ENCODE measurements around the gene HEXIM2.
"Not testable (repeated sequence)": the region's sequence is repeated elsewhere in the genome, so short reads cannot be mapped to it uniquely, and the experiment has no call there.

HEXIM2 gene

DNA sequence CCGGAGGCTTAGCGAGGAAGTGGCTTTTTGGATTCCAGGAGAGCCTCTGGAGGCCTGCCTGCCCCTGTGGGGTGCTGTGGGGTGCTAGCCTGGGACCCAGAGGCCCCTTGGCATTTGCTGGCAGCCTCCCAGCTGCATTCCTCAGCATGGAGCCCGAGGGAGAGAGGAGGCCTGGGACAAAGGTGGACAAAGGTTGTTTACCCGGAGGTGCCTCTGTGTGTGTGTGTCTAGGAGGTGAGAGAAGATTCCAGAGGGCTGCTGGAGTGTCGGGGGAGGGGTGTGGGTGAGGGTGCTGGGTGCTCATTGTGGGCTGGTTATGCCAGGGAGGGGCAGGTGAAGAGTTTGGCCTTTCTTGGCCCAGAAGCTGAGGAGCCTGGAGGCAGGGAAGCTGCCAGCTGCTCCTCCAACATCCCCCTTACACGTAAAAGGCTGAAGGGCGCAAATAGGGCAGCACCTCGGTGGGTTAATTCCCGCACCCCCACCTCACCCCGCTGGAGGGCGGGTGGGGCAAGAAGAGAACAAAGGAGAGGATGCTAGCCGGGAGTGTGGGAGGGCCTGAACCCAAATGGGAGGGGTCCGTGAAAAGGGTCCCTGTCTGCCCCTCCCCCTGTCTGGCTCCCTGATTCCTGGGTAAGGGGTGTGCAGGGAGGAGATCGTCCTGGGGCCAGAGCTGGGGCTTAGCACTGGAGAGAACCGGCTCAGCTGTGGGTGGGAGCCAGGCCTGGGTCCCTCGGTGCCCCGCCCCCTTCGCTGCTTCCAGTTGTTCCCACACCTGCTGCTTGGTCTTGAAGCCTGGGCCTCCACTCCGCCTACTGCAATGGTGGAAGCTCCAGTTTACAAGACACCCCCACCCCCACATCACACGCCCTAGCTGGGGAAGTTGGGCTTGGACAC, 9.9 kb downstream of the HEXIM2 start:
- no peak for DNase-seq

DNA sequence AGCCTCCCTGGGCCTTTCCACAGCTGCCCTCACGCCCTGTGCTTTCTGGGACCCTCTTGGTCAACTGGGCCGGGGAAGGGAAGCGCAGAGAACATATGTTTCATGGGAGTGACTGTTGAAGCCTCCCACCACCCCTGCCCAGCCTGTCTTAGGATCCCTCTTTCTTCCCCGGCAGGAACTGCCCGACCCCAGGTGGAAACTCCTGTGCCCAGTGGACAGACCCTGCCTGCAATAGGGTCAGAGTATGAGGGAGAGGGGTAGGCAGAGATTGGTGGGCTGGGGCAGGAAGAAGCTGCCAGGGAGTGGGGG, 10.5 kb downstream of the HEXIM2 start:
- no peak for DNase-seq

DNA sequence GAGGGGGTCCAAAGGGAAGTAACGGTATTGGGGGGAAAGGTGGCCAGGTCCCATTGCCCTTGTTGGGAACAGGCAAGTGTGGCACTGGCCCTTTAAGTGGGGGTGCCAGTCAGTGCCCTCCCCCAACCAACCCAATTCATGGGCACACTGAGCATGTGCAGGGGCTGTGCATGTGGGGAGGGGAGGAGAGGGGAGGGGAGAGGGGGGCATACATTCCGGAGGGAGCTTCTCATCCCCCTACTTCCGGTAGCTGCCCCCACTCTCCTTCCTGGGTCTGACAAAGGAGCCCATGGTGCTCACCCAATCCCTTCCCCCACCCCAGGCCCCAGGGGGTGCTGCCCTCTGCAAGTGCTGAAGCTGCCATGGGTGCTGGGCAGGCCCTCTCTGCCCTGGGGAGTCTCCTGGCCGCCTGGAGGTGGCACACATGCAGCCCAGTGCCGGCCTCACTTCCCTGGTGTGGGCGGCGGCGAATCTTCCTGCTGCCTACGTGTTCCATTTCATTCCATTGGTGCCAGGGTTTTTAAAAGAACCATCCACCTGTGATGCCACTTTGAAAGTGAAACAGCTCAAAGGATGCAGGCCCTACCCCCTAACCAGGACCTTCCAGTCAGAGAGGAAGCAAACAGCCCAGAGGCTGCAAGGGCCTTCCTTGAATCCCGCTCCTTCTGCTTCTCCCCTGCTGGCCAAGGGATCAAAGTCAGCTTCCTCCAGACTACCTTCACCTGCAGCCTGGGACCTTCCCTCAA, 11.0 kb downstream of the HEXIM2 start:
- peak; percentile 31 for DNase-seq

DNA sequence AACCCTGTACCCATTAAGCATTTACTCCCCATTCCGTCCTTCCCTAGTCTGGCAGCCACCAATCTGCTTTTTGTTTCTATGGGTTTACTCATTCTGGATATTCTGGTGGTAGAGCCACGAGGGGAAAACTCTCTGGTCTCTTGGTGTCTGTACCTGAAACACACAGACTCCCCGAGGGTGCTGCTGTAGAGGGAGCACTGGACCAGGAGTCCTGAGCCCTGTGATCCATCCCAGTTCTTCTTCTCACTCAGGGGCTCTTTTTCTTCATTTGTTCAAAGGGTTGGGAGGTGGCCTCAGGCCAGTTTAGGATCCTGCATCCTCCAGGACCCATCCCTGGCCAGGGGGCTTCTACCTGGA, 14.1 kb downstream of the HEXIM2 start:
- DNase-seq, result no peak

DNA sequence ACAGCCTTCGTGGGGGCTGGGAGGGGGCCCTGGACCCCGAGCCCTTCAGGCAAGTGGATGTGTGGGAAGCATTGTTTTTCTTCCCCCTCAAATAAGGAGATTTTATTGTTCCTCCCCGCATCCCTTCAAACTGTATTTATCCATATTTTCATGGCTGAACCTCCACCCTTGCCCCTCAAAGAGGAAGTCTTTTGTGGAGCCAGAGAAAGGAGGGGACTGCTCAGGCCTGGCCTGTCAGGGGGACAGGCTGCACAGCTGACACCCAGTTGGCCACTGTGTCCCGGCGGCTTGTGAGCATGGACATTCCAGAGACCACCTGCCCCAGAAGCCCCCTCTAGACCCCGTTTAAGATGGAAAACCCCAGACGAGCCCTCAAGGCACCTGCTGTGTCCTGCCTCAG, 15.9 kb downstream of the HEXIM2 start:
- DNase-seq, result no peak

DNA sequence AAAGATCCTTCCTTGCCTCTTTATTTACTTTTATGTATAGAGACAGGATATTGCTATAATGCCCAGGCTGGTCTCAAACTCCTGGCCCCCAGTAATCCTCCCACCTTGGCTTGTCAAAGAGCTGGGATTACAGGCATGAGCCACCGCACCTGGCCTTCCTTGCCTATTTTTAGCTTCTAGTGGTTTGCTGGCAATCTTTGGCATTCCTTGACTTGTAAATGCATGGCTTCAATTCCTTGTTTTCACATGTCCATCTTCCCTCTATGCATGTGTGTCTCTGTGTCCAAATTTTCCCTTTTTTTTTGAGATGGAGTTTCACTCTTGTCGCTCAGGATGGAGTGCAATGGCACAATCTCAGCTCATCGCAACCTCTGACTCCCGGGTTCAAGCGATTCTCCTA, 22.5 kb downstream of the HEXIM2 start:
- no peak for DNase-seq

DNA sequence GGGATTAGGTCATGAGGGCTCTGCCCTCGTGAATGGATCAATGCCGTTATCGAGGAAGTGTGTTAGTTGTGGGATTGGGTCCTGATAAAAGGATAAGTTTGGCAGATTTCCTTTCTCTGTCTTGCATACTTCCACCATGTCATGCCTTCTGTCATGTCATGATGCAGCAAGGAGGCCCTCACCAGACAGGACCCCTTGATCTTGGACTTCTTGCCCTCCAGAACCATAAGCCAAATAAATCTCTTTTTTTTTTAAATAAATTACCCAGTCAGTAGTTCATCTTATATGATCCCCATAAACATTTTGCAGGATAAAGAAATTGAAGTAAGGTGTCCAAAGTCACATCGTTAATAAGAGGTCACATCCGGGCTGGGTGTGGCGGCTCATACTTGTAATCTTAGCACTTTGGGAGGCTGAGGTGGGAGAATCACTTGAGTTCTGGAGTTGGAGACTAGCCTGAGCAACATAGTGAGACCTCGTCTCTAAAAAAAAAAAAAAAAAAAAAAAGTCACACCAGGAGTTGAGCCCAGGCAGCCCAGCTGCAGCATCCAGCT, 25.2 kb downstream of the HEXIM2 start:
- DNase-seq, result no peak

DNA sequence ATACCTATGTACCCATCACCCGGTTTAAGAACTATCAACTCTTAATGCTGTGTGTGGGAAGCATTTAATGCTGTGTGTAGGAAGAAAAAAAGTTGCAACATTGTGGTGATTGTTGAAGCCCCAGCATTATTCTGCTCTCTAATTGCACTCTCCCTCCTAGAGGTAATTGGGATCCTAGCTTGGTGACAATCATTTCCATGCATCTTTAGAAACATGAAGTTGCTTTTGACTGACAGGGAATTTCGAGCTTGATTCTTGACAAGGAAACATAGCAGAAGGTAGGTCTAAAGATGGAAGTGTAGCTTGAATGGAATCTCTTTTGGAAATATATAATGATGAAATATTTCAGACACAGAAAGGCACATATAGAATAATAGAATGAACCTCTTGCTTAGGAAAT, 27.3 kb downstream of the HEXIM2 start:
- DNase-seq, result no peak

DNA sequence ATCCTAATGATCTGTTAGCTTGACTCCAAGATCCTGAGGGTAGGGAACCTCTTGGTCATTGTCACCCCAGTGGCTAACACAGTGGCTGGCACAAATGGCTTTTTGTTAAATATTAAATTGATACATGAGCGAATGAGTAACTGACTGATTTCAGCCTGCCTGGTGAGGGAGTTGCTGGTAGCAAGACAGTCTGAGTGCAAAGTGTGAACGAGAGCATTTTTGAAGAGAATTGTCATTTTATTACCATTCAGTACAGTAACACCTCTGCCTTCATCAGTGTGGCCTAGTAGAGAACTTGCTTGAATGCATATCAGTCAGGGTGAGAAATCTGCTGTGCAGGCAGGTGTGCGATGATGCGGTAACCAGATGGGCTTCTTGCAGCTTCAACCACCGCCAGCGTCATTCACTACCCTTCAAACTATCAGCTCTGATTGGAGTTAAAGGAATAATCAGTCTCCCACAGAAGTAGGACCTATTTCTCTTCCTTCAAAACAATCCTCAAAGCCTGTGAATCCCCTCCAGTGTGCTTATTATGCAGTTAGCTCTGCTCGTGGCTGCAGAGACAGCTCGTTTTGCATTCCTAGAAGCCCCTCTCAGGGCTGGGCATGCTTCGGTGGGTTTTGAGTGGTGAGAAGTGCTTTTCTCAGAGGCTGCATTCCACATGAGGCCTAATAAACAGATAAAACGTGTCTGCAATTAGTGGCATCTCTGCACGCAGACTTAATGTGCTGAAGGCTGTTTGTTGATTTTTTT, 29.0 kb downstream of the HEXIM2 start:
- no peak for DNase-seq

DNA sequence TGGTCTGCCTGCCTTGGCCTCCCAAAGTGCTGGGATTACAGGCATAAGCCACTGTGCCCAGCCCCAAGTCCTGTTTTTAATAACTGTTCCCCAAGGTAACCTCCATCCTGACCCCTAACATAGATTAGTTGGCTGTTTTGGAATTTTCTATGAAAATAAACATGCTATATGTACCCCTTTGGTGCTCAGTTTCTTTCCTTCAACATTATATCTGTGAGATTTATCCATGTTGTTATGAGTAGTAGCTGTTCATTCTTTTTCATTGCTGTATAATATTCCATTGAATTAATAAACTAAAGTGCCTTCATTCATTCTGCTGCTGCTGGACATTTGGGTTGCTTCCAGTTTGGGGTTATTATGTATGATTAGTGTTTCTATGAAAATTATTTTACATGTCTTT, 33.7 kb downstream of the HEXIM2 start:
- DNase-seq, result no peak

DNA sequence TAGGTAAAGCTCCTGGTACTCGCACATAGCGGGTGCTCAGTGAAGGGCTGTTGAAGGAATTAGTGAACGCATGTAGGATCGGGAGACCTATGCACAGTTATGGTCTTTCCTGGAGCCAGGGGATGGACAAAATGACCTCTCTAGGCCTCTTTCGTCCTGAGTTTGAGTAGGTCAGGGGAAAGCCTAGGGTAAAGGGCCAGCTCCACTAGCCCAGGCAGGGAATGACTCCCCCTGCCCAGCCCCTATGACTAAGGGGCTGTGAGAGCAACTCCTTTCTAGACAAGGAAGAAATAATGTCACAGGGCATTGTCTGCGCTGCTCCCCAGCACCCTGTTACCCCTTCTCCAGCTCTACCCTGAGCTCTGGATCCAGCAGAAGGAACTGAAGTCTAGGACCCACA, 35.4 kb downstream of the HEXIM2 start:
- no peak for DNase-seq

DNA sequence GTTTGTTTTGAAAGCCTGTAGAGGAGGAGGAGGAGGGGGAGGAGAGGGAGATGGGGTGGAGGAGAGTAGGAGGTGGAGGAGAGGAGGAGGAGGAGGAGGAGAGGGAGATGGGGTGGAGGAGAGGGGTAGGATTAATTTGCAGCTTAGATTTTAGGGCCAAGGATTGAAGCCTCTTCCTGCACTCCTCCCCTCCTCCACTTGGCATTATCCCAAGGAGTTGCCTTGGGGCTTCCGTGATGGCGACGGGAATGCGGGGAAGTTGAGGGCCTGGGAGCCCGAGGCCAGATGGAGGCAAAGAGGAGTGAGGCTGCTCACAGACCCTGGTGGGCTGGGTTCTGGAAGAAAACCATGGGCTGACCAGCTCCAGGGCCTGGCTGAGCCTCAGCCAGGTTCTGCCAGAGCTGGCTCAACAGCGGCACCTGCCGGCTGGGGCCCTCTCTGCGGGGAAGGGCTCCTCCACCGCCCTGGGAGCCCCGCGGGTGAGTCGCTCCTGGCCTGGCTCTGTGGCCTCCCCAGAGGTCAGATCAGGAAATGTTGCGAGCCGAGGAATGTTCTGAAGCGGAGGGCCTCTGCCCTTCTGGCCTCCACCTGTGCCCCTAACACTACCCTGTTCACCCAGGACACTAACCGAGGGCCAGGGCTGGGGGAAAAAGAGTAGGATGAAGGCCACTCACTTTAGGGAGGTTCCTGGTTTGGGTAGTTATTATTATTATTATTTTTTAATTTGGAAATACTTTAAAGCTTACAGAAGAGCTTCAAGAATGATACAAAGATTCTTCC, 36.1 kb downstream of the HEXIM2 start:
- DNase-seq, result peak; percentile 73

DNA sequence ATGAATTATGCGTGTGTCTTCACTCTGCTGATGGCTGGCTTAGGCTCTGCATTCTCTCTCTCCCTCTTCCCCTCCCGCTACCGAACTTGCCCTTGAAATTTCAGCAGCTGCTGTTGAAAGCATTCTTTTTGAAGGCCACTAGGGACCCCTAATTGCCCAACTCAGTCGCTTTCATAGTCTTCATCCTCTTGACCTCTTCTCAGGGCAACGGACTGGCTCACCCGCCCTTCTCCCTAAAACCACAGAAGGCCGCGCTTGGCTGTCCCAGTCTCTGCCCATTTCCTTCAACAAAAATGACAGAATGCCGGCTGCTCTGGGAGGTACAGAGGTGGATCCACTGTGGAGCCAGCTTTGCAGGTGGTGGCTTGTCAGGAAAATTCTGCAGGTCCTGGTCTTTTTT, 39.0 kb downstream of the HEXIM2 start:
- DNase-seq, result no peak

DNA sequence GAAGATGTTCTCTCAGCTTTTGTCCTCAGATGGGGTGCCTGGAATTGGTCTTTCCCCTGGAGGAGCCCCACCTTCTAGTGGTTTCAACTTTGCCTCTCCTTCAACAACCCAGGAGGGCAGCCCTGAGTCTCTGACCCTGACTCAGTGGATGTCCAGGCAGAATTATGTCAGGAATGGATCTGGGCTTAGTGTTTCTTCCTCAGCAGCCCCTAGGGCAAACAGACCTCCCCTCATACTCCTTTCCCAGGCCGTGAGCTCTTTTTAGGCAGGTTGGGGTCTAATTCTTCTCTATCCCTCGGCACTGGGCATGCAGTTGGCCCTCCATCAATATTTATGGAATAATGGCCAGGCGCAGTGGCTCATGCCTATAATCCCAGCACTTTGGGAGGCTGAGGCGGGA, 39.8 kb downstream of the HEXIM2 start:
- no peak for DNase-seq

DNA sequence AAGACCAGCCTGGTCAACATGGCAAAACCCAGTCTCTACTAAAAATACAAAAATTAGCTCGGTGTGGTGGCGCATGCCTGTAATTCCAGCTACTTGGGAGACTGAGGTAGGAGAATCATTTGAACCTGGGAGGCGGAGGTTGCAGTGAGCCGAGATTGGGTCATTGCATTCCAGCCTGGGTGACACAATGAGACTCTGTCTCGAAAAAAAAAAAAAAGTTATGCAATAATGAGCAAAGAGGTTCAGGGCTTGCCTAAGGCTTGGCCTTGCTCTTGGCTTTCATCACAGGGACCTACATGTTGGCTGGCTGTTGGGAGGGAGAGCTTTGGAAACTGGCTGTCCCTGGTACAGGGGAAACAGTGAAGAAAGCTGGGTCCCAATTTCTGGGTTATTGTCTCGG, 40.2 kb downstream of the HEXIM2 start:
- DNase-seq, result not testable (repeated sequence)

DNA sequence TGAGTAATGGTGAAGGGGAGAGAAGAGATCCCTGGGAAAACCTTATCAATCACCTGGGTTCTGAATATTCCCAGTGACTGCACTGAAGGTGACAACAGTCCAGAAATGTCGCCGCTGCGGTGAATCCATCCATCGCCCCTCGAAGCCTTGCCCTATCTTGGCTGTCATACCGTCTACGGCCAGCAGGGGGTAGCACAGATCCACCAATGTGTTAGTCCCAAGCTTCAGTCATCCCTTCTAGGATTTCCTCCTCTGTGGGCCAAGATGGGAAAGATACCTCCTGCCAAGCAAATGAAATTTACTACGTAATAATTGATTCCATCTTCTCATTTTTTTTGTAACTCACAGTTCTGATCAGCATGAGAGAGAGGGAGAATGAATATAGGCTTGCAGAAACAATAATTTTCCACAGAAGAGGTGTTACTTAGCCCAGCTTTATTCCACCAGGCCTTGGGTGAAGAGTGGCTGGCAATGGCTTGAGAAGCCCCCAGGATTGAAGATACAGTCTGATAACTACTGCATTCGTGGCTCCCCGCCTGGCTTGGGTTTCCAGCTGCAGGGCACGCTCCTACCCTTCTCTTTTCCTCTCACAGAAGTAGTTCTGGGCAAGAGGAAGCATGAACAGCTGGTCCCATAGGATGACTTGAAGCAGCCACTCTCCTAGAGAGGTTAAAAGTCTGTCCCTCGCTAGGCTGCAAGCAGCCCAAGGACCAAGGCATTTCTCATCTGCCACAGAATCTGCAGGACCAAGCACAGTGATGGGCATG, 57.4 kb downstream of the HEXIM2 start:
- DNase-seq, result peak; percentile 48

Data from COR-L47 (cell line).